ENCODE data around the gene MCF2L2.

Gene MCF2L2

DNA sequence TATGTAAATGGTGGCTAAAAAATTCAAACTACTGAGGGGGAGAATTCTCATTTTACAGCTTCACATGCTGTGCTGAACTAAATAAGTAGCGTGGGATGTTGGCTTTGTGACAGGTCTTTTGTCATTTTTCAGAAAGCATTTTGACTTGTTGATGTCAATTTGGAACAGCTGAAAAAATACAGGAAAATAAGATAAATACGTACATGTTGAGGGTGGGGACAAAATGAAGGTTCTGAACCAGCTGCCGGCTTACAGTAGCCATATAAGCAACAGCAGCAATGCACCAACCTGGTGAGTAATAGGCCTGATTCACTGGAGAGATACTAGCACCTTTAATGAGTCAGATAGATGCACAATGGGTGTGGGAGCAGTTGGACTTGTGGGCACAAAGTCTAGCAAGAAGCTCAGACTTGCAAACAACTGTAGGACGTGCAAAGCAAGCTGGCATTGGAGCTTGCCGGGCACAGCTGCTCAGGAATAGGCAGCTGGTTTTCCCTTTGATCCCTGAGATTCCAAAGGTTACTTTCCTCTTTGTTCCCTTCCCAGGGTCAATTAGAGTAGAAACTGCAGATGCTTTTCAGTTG, 162.5 kb downstream of the MCF2L2 start:
- TF ChIP-seq SIN3A (IDR thresholded peaks at IDR 0.05; ENCODE audit: borderline replicate concordance, insufficient read depth, low read length) (no peak), POLR2AphosphoS5 (IDR thresholded peaks at IDR 0.05; ENCODE audit: low read depth, low read length) (no peak), TAF1 (IDR thresholded peaks at IDR 0.05; ENCODE audit: borderline replicate concordance, insufficient read depth, low read length) (no peak), FOXP2 (optimal IDR thresholded peaks at IDR 0.05; ENCODE audit: borderline replicate concordance, extremely low read depth, extremely low read length, insufficient read depth) (no peak)
- TF ChIP-seq, protein P1, sequence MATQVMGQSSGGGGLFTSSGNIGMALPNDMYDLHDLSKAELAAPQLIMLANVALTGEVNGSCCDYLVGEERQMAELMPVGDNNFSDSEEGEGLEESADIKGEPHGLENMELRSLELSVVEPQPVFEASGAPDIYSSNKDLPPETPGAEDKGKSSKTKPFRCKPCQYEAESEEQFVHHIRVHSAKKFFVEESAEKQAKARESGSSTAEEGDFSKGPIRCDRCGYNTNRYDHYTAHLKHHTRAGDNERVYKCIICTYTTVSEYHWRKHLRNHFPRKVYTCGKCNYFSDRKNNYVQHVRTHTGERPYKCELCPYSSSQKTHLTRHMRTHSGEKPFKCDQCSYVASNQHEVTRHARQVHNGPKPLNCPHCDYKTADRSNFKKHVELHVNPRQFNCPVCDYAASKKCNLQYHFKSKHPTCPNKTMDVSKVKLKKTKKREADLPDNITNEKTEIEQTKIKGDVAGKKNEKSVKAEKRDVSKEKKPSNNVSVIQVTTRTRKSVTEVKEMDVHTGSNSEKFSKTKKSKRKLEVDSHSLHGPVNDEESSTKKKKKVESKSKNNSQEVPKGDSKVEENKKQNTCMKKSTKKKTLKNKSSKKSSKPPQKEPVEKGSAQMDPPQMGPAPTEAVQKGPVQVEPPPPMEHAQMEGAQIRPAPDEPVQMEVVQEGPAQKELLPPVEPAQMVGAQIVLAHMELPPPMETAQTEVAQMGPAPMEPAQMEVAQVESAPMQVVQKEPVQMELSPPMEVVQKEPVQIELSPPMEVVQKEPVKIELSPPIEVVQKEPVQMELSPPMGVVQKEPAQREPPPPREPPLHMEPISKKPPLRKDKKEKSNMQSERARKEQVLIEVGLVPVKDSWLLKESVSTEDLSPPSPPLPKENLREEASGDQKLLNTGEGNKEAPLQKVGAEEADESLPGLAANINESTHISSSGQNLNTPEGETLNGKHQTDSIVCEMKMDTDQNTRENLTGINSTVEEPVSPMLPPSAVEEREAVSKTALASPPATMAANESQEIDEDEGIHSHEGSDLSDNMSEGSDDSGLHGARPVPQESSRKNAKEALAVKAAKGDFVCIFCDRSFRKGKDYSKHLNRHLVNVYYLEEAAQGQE (IDR thresholded peaks at IDR 0.05; ENCODE audit: insufficient read depth in 1 of 2, low read depth in 2 of 2, low read length in 2 of 2) = no peak

DNA sequence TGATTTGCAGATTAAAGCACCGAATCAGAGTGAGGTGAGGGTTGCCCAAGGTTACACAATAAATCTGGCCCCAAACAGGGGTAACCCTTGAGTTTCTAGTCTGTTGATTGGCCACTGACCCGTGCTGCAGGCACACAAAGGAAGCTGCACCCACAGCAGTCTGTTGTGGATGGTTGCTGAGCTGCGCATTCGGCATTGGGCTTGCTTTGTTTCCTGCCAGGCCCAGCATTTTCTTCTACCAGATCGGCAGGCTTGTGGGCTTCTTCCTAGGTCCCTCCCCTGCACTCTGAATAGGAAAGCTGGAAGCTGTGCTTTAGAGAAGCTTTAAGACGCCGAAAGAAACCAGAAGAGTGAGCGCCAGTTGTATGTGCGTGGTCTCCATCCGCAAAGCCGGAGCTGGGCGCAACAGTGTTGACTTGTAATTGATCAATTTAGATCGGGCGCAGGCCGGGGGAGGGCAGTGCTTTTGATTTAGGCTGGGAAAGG, 163.2 kb downstream of the MCF2L2 start:
- TF ChIP-seq, protein P1 (IDR thresholded peaks at IDR 0.05; ENCODE audit: insufficient read depth in 1 of 2, low read depth in 2 of 2, low read length in 2 of 2) = no peak
- TF ChIP-seq SIN3A (IDR thresholded peaks at IDR 0.05; ENCODE audit: borderline replicate concordance, insufficient read depth, low read length) (no peak), POLR2AphosphoS5 (IDR thresholded peaks at IDR 0.05; ENCODE audit: low read depth, low read length) (no peak), FOXP2 (optimal IDR thresholded peaks at IDR 0.05; ENCODE audit: borderline replicate concordance, extremely low read depth, extremely low read length, insufficient read depth) (no peak), TAF1 (IDR thresholded peaks at IDR 0.05; ENCODE audit: borderline replicate concordance, insufficient read depth, low read length) (no peak)

DNA sequence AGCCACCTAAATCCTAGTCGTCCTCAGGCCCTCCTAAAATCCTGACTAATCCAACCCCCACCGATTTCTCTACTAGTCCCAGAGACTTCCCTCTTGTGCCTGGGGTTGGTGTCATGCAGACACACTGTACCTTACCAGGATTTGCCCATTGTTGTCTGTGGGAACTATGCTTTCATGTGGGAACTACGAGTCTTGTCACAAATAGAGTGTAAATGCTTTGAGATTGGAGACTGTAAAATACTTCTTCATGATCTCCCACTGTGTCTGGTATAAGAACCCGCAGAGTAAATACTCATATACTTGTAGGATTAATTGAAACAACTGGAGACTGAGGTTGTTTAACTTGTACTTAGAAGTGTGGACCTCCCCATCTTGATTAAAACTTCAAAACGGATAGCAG, 164.2 kb downstream of the MCF2L2 start:
- no peak for TF ChIP-seq POLR2AphosphoS5 (IDR thresholded peaks at IDR 0.05; ENCODE audit: low read depth, low read length)
- no peak for TF ChIP-seq TAF1 (IDR thresholded peaks at IDR 0.05; ENCODE audit: borderline replicate concordance, insufficient read depth, low read length)
- TF ChIP-seq FOXP2 (optimal IDR thresholded peaks at IDR 0.05; ENCODE audit: borderline replicate concordance, extremely low read depth, extremely low read length, insufficient read depth) = no peak
- TF ChIP-seq SIN3A (IDR thresholded peaks at IDR 0.05; ENCODE audit: borderline replicate concordance, insufficient read depth, low read length) = no peak
- TF ChIP-seq, protein P1 (IDR thresholded peaks at IDR 0.05; ENCODE audit: insufficient read depth in 1 of 2, low read depth in 2 of 2, low read length in 2 of 2) = no peak

DNA sequence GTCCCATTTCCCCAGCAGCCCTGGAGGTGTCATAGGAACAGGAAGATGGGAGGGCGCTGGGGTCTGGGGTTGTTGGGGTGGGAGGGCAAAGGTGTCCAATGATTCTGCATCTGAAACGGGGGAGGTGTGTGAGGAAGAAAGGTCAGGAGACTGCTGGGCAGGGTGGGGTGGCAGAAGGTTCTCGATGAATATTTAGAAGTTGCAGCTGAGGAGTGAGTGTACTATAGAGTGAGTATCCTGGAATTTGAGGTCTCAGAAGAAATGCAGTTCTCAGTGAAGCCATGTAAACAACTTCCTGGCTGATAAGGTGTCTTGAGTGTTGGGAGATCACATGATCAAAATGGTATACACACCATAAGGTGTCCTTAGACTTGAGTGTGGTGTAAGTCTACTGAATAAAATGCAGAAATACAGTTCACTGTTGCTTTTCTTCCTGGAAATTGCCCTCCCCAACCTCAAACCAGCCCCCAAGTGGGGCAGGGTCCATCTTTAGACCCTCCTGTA, 165.5 kb downstream of the MCF2L2 start:
- TF ChIP-seq SIN3A (IDR thresholded peaks at IDR 0.05; ENCODE audit: borderline replicate concordance, insufficient read depth, low read length) (no peak), TAF1 (IDR thresholded peaks at IDR 0.05; ENCODE audit: borderline replicate concordance, insufficient read depth, low read length) (no peak), FOXP2 (optimal IDR thresholded peaks at IDR 0.05; ENCODE audit: borderline replicate concordance, extremely low read depth, extremely low read length, insufficient read depth) (no peak), POLR2AphosphoS5 (IDR thresholded peaks at IDR 0.05; ENCODE audit: low read depth, low read length) (no peak)
- TF ChIP-seq, protein P1 (IDR thresholded peaks at IDR 0.05; ENCODE audit: insufficient read depth in 1 of 2, low read depth in 2 of 2, low read length in 2 of 2) = no peak

Measured in PFSK-1 (cell line).